ENCODE measurements around the gene PHKA2. TPM values are rescaled to one million over a fixed set of nuclear protein-coding genes. Genes with fewer than 3 reads are reported as not detected.
A peak's percentile ranks its signal among the peaks of the same experiment; 100 is the strongest.

PHKA2 gene
- polyA plus RNA-seq, 1 donor = 25.4 TPM

DNA sequence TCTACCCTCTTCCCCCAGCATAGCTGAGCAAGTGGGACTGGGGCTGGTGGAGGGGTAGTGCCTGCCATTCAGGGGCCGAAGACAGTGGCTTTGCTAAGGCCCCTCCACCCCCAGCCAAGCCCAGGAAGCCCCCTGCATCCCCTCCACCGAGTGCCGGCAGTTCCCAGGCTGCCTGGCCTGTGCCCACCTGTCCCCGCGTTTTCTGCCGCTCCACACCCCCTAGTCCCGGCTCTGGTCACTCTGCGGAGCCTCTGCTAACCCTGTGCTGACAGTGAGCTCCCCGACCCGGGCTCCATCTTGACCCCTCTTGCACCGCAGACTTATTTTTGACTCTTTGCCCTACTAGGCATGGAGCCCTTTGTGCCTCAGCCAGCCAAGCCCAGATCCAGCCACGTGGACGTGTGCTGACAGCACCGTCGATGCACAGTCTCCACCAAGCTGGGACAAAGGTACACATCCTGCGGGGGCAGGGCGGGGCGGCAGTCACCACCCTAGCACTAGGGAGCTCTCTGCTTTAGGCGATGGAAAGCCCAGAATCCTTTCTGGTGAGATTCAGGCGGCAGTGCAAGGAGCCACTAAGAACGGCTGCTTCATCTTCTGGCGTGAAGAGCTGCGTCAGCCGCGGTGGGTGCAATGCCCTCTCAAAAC is 96.6 kb downstream of the PHKA2 start:
- DNase-seq = no peak

DNA sequence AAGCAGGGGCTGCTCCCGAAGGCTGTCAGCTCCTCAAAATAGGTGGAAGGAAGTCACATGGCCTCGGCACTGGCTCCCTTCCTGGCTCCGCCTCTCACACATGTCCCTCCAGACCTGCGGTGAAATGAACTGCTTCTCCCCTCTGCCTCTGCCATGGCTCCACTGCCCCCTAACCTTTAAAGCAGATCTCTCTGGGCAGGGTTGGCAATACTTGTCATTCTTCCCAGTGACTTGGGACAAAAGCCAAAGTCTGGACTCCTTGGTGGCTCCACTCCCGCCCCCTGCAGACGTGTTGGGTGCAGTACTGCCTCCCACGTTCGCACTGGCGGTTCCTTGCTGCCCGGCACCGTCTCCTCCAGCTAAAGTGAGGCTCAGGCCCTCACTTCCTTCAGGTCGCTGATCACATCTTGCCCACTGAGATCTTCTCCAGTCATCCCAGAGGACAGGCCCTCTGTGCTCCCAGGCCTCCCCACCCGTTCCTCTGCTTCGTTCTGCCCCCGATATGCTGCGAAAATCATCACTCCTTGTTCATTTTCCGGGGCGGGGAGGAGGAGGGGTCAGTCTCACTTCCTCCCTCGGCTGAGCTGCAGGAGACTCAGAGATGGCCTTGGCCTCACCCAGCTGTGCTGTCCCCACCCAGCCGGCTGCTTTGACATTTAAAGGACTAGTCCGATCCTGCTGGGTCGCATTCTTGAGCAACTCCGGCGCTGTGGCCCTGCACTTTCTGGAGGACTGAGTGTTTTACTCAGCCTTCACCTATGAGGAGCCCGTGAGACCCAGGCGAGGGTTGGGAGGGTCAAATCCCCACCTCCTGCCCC is 97.4 kb downstream of the PHKA2 start:
- peak; percentile 75 for DNase-seq

DNA sequence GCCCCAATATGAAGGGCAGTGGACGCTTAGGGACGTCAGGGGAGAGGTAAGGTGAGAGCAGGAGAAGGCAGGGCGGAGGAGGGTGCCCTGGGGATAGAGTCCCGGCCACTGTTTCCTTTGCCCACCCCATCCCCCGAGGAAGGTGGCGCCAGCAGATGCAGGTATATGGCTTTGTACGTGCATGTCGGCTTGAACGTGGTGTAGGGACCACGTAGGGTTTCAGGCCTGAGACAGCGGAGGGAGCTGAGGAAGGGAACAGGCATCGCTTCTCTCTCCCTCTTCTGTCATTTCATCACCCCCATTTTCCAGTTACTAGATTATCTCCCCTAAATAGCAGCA is 97.9 kb downstream of the PHKA2 start:
- no peak for DNase-seq

DNA sequence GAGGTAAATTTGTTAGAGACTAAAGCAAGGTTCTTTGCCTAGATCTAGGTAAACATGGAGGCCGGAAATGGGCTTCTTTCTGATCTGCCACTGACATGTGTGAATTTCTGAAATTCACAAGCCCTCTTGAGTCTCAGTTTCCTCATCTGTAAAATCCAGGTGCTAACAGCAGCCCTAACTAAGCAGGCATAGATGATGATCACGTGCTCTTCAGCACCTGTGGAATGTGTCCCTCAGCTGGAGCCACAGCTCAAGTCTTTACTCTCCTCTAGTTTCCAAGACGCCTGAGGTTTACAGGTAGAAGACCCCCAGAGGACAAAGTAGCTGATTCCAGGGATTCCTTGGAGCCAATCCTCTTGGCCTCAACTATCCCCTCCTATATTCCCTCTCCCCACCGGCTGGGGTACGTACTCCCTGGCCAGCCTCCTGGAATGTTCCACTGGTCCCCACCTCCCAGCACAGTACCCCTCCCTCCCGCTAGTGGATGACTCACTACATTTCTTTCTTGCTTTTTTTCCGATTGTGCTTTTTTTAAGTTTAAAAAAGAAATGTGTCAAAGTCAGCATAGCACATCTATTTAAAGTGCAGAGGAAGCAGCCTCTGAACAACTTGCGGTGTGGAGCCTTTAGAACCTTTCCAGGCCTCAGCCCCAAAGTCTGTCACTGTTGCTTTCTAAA is 98.4 kb downstream of the PHKA2 start:
- DNase-seq = no peak

DNA sequence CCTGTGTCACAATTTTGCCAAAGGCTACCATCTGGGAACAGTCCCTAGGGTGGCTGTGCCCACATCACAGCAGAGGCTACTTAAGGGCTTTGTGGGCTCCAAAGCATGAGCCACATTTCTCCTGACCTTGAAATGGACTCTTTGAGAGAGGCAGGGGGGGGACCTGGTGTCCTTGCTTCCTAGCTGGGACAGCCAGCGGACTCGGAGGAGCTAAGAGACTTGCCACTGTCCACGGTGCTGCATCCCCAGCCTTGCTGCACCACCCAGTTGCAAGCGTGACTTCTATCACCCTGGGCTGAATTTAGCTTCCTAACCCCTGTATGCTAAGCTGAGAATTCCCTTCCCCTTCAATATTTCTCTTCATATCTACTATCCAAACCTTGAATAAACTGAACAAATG is 99.0 kb downstream of the PHKA2 start:
- no peak for DNase-seq

DNA sequence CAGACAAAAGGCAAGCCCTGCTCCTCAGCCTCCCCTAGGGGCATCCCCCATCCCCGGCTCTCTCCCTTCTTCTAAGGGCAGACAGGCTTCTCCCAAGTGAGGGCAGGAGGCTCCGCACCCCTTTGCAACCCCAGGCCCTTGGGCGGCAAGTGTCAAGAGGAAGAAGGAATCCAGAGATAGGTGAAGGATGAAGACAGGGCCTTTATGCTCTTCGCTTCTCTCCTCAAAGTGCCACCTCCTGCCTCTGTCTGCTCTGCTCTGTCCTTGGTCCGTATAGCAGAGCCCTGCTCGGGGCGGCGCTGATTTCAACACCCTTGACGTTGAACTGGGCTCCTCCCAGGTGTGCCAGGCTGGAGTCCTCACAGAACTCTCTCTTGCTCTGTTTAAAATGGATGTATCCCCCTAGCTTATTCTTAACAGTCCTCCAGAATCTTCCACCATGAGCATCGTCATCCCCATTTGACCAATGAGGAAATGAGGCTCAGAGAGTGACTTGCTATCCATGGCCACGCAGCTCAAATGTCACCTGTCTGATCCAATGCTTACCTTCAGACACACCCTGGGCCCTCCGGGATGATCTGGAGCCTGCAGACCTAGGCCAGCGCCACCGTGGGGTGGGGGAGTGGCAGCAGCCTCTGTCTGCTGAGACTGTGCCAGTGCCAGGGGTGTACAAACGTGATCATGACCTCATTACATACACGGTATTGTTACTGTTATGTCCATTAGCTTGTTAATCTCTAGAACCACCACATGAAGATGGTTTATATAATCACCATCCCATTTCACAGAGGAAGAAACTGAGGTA is 99.8 kb downstream of the PHKA2 start:
- DNase-seq = no peak

DNA sequence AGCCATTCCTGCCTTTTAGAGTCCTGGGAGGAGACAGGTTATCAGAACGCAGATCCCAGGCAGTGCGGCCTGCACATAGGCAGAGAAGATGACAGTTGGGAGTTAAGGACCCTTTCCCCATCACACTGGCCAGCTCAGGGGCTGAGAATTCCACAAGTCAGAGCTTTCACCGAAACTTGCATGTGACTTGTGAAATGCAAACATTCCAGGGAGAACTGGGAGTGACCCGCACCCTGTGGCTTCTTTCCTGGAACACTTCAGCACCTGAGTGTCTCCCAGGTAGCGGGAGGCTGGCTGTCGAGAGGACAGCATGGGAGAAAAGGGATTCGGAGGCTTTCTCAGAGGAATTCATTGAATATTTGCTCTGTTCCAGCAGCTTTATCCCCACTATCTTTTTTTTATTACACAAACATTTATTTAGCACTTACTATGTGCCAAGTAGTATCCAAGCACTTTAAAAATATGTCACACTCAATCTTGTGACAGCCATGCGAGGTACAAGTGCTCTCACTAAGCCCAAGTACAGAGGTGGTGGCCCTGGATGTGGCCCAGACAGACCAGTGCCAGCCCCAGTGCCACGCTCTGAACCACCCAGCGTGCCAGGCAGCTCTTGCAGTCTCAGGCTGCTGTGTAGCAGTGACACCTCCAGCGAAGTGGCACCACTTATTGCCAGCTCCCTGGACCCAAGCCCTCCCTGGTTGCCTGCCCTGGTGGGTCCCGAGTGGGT is 100.5 kb downstream of the PHKA2 start:
- no peak for DNase-seq

DNA sequence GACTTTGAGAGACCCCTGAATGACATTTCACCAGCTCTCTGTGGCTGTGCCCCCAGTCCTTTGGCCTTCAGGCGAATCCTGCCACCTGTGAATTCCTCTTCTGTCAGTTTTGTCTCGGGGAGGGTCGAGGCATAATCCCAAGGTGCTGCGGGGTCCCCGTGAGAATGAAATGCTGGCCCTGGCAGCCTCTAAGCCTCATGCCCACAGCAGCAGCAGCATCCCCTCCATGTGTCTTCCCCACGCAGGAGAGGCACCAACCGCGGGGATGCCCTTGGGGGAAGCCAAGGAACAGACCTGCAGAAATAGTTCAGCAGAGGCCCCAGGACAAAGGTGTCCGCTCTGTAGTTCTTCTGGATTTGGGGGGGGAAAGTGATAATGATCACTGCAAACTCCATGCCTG is 104.8 kb downstream of the PHKA2 start:
- no peak for DNase-seq

DNA sequence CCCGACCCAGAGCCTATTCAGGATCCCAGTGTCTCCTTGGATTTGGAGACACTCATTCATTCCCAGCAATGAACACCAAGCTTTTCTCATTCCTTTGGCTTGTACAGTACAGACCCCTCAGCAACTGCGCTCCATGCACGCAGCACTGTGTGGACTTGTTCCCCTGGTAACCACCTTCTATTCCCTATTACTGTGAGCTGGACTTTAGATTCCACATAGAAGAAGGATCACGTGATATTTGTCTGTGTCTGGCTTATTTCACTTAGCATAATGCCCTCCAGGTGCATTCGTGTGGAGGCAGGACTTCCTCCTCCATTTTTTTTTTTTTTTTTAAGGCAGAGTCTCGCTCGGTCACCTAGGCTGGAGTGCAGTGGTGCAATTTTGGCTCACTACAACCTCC is 106.4 kb downstream of the PHKA2 start:
- DNase-seq = no peak

DNA sequence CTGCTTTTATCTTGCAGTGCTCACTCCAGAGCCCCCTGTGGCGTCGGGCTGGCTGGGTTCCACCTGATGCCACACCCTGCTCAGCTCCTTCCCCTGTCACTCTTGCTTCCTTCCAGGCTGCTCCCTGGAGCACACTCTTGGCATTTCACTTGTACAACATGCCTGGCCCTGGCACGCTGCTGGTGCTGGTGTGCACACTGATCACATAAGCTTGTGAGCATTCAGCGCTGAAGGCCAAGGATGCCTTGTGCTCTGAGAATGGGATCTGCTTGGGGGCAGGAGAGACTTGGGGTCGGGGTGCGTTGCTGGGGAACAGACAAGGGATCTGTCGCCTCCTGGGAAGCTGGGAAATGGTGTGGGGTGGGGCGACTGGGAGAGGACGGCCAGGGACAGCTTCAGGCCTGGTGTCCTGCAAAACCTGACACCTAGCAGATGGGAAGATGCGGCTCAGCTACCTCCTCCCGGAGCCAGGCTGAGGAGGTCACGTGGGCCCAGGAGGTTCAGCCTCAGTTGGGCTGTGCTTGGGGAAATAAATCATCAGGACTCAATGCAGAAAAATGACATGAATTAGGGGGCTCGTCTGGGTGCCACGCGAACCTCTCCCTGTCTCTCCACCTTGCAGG is 108.5 kb downstream of the PHKA2 start:
- no peak for DNase-seq

DNA sequence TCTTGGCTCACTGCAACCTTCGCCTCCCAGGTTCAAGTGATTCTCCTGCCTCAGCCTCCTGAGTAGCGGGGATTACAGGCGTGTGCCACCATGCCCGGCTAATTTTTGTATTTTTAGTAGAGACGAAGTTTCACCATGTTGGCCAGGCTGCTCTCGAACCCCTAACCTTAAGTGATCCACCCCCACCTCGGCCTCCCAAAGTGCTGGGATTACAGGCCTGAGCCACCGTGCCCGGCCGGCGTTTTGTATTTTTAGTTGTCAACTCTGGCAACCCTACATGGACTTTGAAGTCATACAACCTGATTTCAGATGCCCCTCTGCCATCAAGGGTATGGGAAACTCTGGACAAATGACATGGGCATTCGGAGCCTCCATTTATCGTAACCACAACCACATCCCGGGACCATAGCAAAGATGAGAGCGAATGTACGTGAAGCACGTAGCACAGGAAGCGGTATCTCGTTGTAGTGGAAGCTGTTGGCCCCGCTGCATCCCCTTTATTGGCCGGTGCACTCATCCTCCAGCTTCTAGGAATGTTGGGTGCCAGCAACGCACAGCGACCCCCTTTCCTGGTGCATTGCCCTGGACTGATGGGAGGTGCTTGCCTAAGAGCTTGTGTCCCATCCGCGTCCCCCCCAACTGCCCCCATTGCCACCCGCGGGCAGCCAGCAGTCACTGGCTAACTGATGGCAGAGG is 109.2 kb downstream of the PHKA2 start:
- DNase-seq = no peak

DNA sequence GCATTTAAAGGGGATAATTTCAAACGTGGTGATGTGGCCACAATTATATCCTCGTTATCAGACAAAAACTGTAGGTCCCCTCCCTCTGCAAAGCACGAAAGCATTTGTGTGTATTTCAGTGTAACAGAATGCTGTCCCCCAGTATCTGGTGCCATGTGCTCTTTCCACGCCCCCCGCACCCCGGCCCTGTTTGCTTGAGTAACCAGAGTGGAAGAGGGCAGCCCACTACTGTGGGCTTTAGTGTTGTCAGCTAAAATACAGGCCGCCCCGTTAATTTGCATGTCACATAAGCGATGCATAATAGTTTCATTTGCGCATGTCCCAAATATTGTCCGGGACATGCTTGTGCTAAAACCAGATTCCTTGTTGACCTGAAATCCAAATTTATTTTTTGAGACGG is 110.1 kb downstream of the PHKA2 start:
- DNase-seq = no peak

DNA sequence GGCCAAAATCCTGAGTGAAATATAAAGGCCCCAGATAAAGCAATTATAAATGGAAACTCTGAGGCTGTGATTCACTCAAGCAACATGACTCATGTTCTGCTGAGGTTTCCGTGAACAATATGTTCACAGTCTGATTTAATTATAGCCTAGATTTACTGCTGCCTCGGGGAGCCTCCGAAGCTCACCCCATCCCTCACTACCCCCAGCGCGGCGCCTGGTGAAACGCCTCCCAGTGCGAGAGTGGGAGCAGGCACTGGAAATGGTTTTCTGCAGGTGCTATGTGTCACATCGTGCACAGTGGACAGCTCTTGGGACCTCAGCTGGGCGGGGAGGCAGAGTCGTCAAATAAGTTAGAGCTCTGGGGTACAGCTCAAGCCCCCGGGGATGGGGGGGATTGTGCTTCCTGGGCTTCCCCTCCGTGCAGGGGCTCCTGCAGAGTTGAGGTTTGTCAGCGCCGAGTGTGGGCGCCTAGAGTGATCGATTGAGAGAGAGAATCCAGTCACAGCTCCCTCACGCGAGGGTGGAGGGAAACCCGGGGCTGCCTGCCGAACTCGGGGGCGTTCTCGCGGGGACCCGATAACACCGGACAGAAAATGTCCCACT is 110.6 kb downstream of the PHKA2 start:
- DNase-seq = no peak

DNA sequence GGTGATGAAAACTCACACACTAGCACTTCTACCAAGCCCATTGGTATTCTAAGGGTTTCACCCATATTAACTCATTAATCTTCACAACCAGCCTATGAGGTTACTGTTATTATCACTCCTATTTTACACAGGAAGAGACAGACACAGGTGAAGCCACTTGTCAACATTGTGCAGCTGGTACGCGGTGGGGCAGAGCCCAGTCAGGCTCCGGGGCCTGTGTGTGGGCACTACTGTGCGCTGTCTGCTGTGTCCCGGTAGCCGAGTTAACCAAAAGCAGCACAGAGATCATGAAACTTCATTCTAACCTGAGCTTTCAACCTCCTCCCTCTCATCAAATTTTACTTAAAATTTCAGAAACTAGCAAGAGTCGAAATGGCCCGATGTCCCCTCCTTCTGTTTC is 111.3 kb downstream of the PHKA2 start:
- DNase-seq = no peak

DNA sequence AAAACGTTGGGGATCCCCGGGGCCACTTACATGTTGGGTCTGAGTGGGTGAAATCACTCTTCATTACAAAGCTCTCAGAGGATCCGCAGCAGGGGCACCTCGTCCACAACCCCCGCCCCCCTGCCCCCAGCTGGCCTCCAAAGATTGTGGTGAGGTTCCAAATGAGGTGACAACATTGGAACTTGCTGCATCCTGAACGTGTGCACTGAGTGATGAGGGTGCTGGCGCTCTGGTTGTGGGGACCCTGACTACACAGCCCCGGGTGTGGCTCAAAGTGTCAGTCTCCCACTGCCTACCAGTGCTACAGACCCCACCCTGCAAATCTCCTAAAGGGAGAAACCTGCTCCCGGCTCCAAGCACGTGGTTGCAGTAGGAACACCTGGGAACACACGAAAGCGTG is 111.9 kb downstream of the PHKA2 start:
- DNase-seq = no peak

DNA sequence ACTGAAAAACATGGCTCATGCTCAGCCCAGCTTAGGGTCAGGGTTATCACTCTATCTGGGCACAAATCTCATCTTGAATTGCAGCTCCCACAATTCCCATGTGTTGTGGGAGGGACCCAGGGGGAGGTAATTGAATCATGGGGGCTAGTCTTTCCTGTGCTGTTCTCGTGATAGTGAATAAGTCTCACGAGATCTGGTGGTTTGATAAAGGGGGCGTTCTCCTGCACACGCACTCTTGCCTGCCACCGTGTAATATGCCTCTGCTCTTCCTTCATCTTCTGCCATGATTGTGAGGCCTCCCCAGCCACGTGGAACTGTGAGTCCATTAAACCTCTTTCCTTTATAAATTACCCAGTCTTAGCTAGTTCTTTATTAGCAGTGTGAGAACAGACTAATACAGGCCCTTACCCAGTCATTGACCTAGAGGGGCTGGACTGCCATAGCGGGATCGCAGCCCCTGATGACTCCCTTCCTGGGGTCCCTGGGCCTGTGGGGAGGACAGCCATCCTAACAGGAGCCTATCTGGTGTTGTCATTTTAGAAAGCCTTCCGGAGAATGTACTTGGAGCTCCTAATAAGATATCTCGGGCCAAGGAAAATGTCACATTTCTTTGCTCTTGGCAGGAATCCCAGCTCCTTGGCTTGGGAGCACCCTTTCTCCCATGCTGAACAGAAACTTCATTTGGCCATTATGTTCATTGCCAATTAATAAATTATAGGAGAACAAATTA is 112.6 kb downstream of the PHKA2 start:
- DNase-seq = no peak

DNA sequence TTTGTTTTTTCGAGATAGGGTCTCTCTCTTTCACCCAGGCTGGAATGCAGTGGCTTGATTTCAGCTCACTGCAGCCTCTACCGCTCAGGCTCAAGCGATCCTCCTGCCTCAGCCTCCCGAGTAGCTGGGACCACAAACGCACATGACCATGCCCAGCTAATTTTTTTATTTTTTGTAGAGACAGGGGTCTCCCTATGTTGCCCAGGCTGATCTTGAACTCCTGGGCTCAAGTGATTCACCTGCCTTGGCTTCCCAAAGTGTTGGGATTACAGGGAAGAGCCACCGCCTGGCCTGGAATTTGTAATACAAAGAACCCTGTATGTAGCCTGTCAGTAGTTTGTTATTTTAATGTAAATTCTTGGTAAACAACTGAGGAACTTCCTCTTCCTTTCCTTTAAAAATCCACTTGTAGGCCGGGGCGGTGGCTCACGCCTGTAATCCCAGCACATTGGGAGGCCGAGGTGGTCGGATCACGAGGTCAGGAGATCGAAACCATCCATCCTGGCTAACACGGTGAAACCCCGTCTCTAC is 119.5 kb downstream of the PHKA2 start:
- DNase-seq = no peak

DNA sequence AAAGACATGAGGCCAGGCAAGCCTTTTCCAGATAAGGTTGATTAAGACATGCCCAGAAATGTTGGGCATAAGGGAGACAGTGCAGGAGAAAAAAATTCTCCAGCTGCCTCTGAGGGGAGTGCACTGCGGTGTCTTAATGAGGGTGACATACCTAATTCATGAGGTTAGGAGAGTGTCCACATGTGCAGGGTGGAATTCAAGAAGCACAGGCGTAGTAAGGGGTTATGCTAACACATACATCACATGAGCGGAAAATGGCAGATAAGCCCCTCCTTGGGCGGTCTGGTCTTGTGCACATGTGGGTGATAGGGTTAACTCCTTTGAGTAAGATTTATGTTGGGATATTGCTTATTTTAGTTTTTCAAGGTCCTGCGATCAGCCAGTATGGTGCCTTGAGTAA is 122.4 kb downstream of the PHKA2 start:
- no peak for DNase-seq

DNA sequence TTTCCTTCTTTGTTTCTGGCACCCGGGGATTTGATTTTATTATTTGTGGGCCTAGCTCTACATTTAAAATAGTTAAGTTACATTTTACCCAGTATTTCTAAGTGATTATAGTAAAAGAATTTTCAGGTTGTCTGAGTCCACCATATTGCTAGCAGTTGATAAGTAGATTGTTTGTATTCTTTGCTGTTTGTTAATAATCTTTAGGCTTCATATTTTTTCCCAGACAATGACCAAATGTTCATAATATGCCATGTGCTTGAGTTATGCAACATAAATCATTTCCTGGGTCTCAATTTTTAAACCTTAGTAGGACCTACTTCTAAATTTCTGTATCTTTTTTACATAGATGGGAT is 127.3 kb downstream of the PHKA2 start:
- no peak for DNase-seq
